SH-SY5Y (cell line): ENCODE results near the gene RALGAPA2.

Experiments
- GATA2 ChIP-seq: IDR thresholded peaks from 2 replicates; pipeline ENCODE4 v1.6.1; 2011; ENCODE audit warnings: mild to moderate bottlenecking, low read depth, low read length
- GATA3 ChIP-seq: IDR thresholded peaks from 2 replicates; pipeline ENCODE4 v1.6.1; 2011; ENCODE audit warnings: low read depth, mild to moderate bottlenecking, low read length, moderate library complexity

DNA sequence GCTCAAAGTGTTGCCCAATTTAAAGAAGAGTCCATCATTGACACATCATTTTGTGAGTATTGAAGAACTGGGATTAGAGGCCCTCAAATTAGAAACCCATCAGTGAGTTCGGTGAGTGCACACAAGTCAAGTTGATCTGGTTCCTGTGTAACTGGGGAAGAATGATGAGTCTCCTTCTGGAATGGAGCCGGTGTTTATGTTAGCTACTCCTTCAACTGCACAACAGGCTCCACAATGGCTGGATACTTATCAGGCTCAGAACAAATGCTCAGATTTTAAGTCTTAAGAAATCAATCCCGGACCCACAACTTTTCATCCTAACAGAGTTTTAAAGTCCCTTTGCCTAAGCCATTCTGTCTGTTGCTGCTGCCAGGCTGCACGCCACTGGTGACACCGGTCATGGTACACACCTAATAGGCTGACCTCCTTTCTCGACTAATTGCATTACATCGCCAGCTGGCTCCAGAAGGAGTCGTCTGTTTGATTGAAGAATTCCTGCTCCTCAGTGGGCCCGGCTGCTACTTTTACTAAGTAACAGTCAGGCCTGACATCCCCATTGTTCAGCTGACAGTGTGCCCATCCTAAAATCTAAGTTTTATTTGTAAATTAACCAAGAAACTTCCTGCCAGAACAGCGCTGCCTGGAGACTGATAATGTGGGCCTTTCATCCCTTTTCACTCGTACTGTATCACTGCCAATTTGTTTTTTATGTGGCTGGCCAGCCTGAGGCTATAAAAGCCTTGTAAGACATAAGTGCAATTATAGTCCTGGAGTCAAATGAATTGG is 214.2 kb downstream of the RALGAPA2 start:
- TF ChIP-seq GATA2 (no peak), GATA3 (no peak)
